Mesothelial cell of epicardium (in vitro differentiated cells): Measurements from ENCODE around the gene VGF. TPM values are rescaled to one million over a fixed set of nuclear protein-coding genes. Genes with fewer than 3 reads are reported as not detected.
"Not testable (repeated sequence)": the region's sequence is repeated elsewhere in the genome, so short reads cannot be mapped to it uniquely, and the experiment has no call there.

Experiments
- DNase-seq, 2 experiments: peaks; one replicate each; pipeline ENCODE4 v3.0.0; 2021; ENCODE audit warnings: low spot score in 2 of 2; ENCODE audit not compliant: unreplicated experiment in 2 of 2
- H3K27ac Mint-ChIP-seq: 2 replicates; pipeline ENCODE4 v1.8.0; 2021; ENCODE audit warnings: mixed read lengths
- H3K27me3 Mint-ChIP-seq: 2 replicates; pipeline ENCODE4 v1.8.0; 2021; ENCODE audit warnings: low read depth, mixed read lengths
- H3K36me3 Mint-ChIP-seq: 2 replicates; pipeline ENCODE4 v1.8.0; 2021; ENCODE audit warnings: mixed read lengths
- H3K4me1 Mint-ChIP-seq: 2 replicates; pipeline ENCODE4 v1.8.0; 2021; ENCODE audit warnings: mixed read lengths
- H3K4me3 Mint-ChIP-seq: 2 replicates; pipeline ENCODE4 v1.8.0; 2021; ENCODE audit warnings: mild to moderate bottlenecking, moderate library complexity, mixed read lengths
- H3K9me3 Mint-ChIP-seq: 2 replicates; pipeline ENCODE4 v1.8.0; 2021; ENCODE audit warnings: mixed read lengths
- total RNA-seq: library from RNA; stranded (reverse); gene quantifications from 3 replicates; pipeline ENCODE4 v1.2.1, GENCODE V29; 2021
- TF ChIP-seq, protein P1 (sequence below): fragments of 200-600 bp; sonication (generic); IDR thresholded peaks from one replicate; pipeline ENCODE4 v1.5.0; 2021; ENCODE audit warnings: antibody characterized with exemption; ENCODE audit not compliant: unreplicated experiment

The VGF gene
- total RNA-seq, 1 donor from 2014 or later, result 0.36 TPM

DNA sequence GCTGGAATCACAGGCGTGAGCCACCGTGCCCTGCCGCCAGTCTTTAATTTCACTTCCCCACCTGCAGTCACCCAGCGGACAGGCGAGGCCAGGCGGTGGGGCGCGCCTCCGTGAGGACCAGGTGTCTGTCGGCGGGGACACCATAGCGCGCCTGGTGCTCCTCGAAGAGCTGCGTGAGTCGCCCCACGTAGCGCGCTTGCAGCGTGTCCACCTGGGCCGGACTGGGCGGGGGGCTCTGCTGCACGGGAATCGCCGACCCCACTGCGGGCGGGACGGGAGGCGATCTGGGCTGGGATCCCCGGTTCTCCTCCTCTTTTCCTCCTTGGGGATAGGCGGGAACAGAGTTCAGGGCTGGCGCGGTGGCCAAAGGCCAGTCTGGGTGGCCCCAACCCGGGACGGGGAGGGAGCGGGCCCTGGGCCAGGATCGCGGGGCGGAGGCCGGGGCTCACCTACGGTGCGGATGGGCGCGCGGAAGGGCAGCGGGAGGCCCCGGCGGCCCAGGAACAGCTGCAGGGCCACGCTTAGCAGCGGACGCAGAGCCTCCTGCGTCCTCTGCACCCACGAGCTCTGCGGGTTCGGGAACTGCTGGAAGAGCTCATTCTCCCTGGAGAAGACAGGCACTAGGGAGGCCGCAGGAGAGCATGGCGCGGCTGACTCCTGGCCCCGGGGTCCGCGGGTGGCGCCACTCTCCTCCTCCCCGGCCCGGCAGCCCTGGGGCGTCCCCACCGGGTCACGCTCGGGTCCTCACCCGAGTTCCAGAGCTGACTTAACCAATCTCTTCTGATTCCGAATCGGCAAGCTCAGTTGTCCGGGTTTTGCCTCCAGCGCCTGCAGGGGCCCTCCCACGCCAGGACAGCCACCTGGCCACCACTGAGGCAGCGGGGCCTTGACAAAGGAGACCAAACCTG lies 36.6 kb upstream of the VGF start:
- DNase-seq, result no peak
- H3K4me1 Mint-ChIP-seq, result peaks cover 2% of the 10 kb centered on the region
- peaks cover 9% of the 10 kb centered on the region for H3K36me3 Mint-ChIP-seq
- H3K4me3 Mint-ChIP-seq, result no peak overlapping the region
- H3K27me3 Mint-ChIP-seq, result peaks cover 56% of the 10 kb centered on the region
- no peaks in the 10 kb centered on the region for H3K9me3 Mint-ChIP-seq
- no peak overlapping the region for H3K27ac Mint-ChIP-seq
- TF ChIP-seq, protein P1, sequence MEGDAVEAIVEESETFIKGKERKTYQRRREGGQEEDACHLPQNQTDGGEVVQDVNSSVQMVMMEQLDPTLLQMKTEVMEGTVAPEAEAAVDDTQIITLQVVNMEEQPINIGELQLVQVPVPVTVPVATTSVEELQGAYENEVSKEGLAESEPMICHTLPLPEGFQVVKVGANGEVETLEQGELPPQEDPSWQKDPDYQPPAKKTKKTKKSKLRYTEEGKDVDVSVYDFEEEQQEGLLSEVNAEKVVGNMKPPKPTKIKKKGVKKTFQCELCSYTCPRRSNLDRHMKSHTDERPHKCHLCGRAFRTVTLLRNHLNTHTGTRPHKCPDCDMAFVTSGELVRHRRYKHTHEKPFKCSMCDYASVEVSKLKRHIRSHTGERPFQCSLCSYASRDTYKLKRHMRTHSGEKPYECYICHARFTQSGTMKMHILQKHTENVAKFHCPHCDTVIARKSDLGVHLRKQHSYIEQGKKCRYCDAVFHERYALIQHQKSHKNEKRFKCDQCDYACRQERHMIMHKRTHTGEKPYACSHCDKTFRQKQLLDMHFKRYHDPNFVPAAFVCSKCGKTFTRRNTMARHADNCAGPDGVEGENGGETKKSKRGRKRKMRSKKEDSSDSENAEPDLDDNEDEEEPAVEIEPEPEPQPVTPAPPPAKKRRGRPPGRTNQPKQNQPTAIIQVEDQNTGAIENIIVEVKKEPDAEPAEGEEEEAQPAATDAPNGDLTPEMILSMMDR, result no peak

DNA sequence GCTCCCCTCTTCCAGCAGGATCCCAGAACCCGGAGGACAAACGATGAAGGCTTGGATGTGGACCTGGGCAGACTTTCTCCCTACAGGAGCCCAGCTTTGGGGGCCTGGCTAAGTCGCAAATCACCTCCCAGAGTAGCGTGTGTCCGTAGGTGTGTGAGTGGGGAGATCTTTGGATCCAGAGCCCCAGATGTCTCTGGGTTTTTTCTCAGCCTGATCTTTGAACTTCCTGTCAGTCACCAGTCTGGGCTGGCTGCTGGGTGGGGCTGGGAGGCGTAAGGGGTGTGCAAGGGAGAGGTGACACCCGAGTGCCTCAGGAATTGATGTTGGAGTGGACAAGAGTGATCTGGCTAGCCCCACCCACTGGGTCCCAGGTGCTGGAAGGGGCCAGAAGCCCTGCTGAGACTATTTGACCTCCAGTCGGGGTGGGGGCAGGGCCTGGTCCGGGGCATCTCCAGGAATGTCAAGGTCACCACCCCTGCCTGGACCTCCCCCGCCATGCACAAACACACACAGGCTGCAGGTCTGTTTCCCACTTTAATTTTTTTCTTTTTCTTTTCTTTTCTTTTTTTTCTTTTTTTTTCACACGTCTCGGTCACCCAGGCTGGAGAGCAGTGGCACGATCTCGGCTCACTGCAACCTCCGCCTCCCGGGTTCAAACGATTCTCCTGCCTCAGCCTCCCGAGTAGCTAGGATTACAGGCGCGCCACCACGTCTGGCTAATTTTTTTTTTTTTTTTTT lies 35.7 kb upstream of the VGF start, which contains the start of gene MOGAT3:
Gene MOGAT3, minus strand, starts transcription at position 175 of the 738 bp plus-strand sequence. CDS start 182 bp downstream, outside the sequence.
- peak within 1 kb of the TSS; percentile 34 for H3K4me3 Mint-ChIP-seq
- TF ChIP-seq, protein P1, result no peak
- no peaks in the 10 kb centered on the region for H3K9me3 Mint-ChIP-seq
- DNase-seq, result no peak
- no peak within 1 kb of the TSS for H3K27ac Mint-ChIP-seq
- H3K4me1 Mint-ChIP-seq, result peaks cover 2% of the 10 kb centered on the region
- H3K27me3 Mint-ChIP-seq, result peaks cover 56% of the 10 kb centered on the region
- peaks cover 5% of the 10 kb centered on the region for H3K36me3 Mint-ChIP-seq

DNA sequence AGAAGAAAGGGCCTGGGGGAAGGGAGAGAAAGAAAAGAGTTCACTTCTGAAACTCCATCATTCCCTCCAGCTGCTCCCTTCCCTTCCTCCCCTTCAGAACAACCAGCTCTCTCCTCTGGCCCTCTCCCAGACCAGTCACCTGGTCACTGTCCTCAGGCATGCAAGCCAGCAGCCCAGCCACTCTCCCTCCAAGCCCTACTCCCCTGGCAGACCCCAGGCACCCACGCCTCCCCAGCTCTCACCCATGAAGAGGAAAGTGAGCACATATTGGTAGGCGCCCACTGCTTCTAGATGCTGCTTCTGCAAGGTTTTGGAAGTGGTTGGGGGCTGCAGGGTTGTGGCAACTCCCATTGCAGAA lies 35.1 kb upstream of the VGF start:
- no peak for DNase-seq
- Mint-ChIP-seq H3K9me3 (no peaks in the 10 kb centered on the region), H3K36me3 (no peaks in the 10 kb centered on the region), H3K4me3 (no peak overlapping the region), H3K27me3 (peaks cover 56% of the 10 kb centered on the region), H3K4me1 (peaks cover 2% of the 10 kb centered on the region), H3K27ac (no peak overlapping the region)
- TF ChIP-seq, protein P1, result no peak

DNA sequence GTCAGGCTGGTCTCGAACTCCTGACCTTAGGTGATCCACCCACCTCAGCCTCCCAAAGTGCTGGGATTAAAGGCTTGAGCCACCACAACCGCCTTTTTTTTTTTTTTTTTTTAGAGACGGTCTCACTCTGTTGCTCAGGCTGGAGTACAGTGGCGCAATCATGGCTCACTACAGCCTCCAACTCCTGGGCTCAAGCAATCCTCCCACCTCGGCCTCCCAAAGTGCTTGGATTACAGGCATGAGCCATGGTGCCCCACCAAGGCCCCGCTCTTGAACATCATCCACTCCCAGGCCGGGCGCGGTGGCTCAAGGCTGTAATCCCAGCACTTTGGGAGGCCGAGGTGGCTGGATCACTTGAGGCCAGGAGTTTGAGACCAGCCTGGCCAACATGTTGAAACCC lies 34.2 kb upstream of the VGF start:
- H3K4me3 Mint-ChIP-seq, H3K36me3 Mint-ChIP-seq, H3K4me1 Mint-ChIP-seq, H3K27ac Mint-ChIP-seq, H3K9me3 Mint-ChIP-seq, DNase-seq: not testable (repeated sequence)
- H3K27me3 Mint-ChIP-seq, result peaks cover 54% of the 10 kb centered on the region

DNA sequence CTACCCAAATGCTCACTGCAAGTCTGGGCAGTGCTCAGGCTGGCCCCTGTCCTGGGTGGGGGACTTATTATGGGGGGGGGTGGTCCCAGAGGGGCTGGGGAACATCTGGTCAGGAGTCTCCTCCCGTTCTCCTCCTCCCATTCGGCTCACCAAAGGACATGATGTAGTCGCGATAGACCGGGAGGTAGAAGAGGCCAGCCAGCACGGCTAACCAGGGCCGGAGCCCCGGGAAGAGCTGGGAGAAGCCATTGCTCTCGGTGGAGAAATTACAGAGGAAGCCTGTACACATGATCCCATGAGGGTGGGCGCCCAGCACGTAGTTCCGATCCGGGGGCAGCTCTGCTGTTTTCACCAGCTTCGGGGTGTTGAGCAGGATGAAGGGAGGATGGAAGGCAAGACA lies 33.1 kb upstream of the VGF start:
- Mint-ChIP-seq H3K9me3 (no peaks in the 10 kb centered on the region), H3K4me1 (peaks cover 2% of the 10 kb centered on the region), H3K36me3 (no peaks in the 10 kb centered on the region), H3K27me3 (peaks cover 44% of the 10 kb centered on the region), H3K27ac (no peak overlapping the region), H3K4me3 (no peak overlapping the region)
- DNase-seq, result no peak
- TF ChIP-seq, protein P1, result no peak

DNA sequence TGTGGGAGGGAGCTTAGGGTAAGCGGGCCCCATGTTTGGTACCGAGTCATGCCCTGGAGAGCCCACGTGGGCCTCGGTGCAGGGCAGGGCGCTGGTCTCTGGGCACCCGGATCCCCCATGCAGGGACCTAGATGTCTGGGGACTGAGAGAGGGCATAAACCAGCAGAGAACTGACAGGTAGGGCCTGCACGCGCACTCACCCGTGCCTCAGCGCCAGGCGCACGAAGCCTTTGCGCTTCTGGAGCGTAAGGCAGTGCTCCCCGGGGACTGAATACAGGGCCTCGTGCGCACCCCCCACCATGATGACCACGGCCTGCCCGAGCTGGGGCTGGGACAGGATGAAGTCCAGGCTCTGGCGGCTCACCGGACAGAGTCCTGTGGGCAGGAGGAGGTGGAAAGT lies 32.6 kb upstream of the VGF start:
- peaks cover 39% of the 10 kb centered on the region for H3K27me3 Mint-ChIP-seq
- no peak for DNase-seq
- H3K9me3 Mint-ChIP-seq, result no peaks in the 10 kb centered on the region
- H3K4me1 Mint-ChIP-seq, result peaks cover 2% of the 10 kb centered on the region
- no peak overlapping the region for H3K4me3 Mint-ChIP-seq
- H3K27ac Mint-ChIP-seq, result no peak overlapping the region
- TF ChIP-seq, protein P1, result no peak
- no peaks in the 10 kb centered on the region for H3K36me3 Mint-ChIP-seq
